Stimulated activated CD4-positive, alpha-beta T cell treated with anti-CD3 and anti-CD28 coated beads, Interleukin-2, amount 100 ng/mL, for 48 hours (primary cell): ENCODE results near the gene CCSAP.

ENCODE experiments used
- DNase-seq, 2 donors: peaks; one replicate each; pipeline ENCODE4 v3.0.0-alpha.2; 2020

Gene CCSAP

DNA sequence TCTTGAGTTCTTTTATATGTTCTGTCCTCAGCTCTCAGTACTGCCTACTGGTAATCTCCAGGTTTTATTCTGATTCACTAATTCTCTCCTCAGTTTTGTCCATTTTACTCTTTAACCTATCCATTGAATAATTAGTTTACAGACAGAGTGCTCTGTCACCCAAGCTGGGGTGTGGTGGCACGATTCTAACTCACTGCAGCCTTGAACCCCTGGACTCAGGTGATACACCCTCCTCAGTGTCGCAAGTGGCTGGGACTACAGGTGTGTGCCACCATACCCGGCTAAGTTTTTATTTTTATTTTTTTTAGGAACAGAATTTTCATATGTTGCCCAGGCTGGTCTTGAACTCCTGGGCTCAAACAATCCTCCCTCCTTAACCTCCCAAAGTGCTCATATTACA lies 58.0 kb downstream of the CCSAP start:
- no peak for DNase-seq

DNA sequence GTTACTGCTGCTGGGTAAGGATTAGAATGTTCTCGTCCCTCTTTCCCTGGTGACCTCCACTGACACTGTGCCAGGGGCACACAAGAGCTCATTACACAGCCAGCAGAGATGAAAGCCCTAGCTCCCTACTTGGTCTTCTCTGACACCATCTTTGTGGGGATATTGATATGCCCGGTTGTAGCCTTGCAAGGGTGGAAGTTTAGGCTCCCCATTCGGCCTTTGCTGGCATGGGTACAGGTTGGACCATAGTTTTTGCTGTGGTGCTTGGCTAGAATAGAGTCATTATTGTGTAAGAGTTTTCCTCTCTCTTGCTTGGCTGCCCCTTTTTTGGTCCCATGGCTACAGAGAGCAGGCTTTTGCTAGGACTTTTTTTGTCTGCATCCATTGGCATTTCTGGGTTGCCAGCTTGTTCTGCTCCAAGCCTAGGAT lies 59.6 kb downstream of the CCSAP start:
- DNase-seq: no peak

- no peak for DNase-seq
Measured at GRCh38 chr1:229282295-229282823, 60.5 kb downstream of the CCSAP start.

- no peak for DNase-seq
Measured at GRCh38 chr1:229281339-229281926, 61.4 kb downstream of the CCSAP start.

DNA sequence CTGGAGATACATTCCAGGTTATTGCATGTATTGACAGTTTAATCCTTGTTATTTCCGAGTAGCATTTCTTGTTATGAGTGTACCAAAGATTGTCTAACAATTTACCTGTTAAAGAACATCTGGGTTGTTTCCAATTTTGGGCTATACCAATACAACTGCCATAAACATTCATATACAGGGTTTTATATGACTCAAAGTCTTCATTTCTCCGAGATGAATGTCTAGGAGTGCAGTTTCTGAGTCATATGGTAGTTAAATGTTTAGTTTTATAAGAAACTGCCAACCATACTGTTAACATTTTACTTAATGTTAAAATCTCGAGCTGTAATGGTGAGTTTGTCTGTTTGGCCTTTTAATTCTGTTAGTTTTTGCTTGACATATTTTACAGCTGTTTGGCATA lies 61.9 kb downstream of the CCSAP start:
- no peak for DNase-seq

GRCh38 chr1:229280037-229280828 lies 62.6 kb downstream of the CCSAP start:
- no peak for DNase-seq

DNA sequence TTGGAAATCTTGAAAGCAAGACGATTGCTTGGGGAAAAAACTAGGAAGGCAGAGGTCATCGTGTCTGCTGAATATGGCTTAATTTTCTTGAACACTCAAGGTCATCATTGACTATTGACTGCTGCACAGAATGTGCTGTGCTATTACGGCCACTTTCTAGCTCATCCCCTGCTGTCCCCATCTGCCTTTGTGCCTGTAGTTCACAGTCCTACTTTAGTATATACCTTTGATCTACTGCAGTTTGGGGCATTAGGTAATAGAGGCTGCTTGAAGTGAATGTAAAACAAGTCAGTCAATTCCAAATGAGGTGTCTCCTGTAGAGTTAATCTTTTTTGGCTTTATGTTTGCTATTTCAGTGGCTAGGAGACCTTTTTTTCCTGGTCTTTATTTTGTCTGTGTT lies 63.6 kb downstream of the CCSAP start:
- DNase-seq: no peak

- no peak for DNase-seq
Measured at GRCh38 chr1:229278120-229278741, 64.6 kb downstream of the CCSAP start.

GRCh38 chr1:229275005-229275404 lies 67.8 kb downstream of the CCSAP start:
- no peak for DNase-seq

- no peak for DNase-seq
Measured at GRCh38 chr1:229273507-229274232, 69.2 kb downstream of the CCSAP start.

DNA sequence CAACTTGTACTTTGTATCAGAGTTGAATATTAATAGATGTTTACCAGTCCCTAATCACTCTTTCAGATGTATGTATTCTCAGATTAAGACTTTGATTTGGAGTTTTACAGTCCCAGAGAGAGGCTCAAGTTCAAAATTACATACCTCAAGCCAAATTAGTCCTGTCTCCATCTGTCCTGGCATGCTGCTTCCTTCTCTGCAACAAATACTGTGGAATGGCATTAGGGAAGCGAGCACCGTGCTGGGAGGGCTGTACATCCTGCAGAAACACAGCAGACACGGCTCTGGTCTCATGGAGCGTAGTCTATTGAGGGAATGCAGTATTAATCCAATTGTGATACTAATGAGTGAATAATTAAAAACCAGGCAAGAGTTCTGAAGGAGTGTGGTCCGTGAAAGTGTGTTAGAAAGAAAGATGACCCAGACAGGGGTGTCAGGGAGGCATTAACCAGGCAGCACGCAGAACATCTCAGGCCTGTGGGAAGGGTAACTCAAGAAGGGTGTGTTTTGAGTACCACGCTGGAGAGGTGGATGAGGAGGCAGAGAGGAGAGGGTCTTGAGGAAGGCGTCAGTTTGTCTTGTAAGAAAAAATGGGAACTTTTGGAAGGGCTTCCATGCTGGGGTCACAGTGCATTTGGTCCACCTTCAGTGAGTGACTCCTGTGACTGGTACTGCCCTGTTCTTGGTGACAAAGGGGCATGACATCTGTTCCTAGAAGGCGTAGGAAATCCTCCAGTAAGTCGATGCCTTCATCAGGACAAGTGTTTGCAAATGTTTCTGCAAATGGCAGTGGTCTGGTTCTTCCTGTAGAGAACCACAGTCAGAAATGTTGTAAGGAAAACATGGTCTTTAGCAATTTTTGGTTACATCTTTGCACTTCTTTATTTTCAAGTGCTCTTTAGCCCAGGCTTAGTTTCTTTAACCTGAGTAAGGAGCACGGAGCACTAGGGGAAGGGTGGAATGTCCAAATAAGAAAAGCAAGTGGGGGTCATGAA lies 70.4 kb downstream of the CCSAP start:
- no peak for DNase-seq

DNA sequence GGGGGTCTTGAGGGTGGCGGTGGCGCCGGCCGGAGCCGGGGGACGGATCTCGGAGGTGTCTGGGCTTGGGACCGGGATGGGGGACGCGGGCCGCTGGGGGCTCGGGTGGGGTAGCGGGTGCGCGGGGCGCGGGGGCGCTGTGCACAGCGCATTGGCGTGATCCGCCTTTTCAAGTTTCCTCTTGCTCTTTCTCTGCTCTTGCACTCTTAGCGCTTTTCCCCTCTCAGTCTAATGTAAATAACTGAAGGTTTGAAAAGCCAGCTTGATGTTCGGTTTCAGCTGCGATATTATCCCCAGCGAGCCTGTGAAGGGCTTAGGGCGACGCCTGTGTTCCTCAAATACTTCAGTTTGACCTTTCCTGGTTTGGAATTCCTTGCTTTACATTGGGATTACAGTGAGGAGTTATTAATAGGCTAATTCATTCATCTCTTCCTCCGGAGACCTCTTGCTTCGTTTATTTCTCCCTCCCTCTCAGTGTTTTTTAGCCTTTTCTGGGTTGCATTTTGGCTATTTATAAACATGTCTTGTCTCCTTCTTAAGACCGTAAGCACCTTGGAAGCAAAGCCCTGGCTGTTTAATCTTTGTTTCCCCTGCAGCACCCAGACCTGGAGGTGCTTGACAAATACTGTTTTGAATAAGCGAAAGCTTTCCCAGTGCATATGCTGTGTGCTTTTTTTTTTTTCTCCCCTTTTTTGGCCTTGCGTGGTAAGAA lies 71.2 kb downstream of the CCSAP start:
- peak in 1 of 2 donors; percentile 13 for DNase-seq
